ENCODE data around the gene WNT9A. TPM values are rescaled to one million over a fixed set of nuclear protein-coding genes. Genes with fewer than 3 reads are reported as not detected.

Gene WNT9A
- total and polyA plus RNA-seq, 2 experiments from 2014 or later: 1.5 to 2.8 TPM

- TF ChIP-seq EZH2 (IDR thresholded peaks at IDR 0.05; ENCODE audit: borderline replicate concordance) (no peak), CTCF (IDR thresholded peaks at IDR 0.05; ENCODE audit: poor library complexity) (no peak), EZH2phosphoT487 (IDR thresholded peaks at IDR 0.05; ENCODE audit: low read depth, severe bottlenecking, unreplicated experiment) (no peak)
- Histone ChIP-seq H3K9me2 (replicated peaks; ENCODE audit: insufficient read depth) (no peaks in the 10 kb centered on the region), H3K27me3 (no peaks in the 10 kb centered on the region), H3K4me1 (ENCODE audit: insufficient read depth) (peaks cover 11% of the 10 kb centered on the region), H2AFZ (no peak overlapping the region), H3K79me2 (no peaks in the 10 kb centered on the region), H3K36me3 (replicated peaks; ENCODE audit: insufficient read depth, low read depth) (no peaks in the 10 kb centered on the region), H3K4me3 (no peak overlapping the region), H3K9me3 (ENCODE audit: low read depth) (no peaks in the 10 kb centered on the region), H3K27ac (no peak overlapping the region), H4K20me1 (ENCODE audit: insufficient read depth, poor library complexity, severe bottlenecking) (no peaks in the 10 kb centered on the region), H3K4me2 (no peak overlapping the region)
- 72% methylated on average over 13 of the region's 13 CpGs for WGBS (ENCODE audit: low lambda C conversion rate, missing lambda C conversion rate)
- no peak for DNase-seq (ENCODE audit: low spot score)
Observed at GRCh38 chr1:227907439-227908015, 40.2 kb downstream of the WNT9A start.

DNA sequence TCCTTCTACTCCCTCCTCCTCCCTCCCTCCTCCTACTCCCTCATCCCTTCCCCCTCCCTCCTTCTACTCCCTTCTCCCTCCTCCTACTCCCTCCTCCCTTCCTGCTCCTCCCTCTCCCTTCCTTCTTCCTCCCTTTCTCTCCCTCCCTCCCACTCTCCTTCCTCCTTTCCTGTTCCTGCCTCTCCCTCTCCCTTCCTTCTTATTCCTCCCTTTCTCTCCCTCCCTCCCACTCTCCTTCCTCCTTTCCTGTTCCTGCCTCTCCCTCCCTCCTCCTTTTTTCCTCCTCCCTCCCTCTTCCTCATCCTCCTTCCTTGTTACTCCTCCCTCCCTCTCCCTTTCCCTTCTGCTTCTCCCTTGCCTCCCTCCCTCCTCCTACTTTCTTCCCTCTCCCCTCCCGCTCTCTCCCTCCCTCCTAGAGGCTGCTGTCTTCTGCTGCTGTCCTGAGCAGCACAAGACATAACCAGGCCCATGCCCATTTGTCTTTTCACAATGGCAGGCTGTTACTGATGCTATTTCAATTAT is 41.1 kb downstream of the WNT9A start:
- Histone ChIP-seq H3K4me2 (no peak overlapping the region), H4K20me1 (ENCODE audit: insufficient read depth, poor library complexity, severe bottlenecking) (no peaks in the 10 kb centered on the region), H2AFZ (no peak overlapping the region), H3K4me1 (ENCODE audit: insufficient read depth) (peaks cover 9% of the 10 kb centered on the region), H3K9me2 (replicated peaks; ENCODE audit: insufficient read depth) (no peaks in the 10 kb centered on the region), H3K4me3 (no peak overlapping the region), H3K27me3 (no peaks in the 10 kb centered on the region), H3K9me3 (ENCODE audit: low read depth) (no peaks in the 10 kb centered on the region), H3K79me2 (no peaks in the 10 kb centered on the region), H3K36me3 (replicated peaks; ENCODE audit: insufficient read depth, low read depth) (no peaks in the 10 kb centered on the region), H3K27ac (no peak overlapping the region)
- no peak for TF ChIP-seq CTCF (IDR thresholded peaks at IDR 0.05; ENCODE audit: poor library complexity)
- no peak for TF ChIP-seq EZH2 (IDR thresholded peaks at IDR 0.05; ENCODE audit: borderline replicate concordance)
- TF ChIP-seq EZH2phosphoT487 (IDR thresholded peaks at IDR 0.05; ENCODE audit: low read depth, severe bottlenecking, unreplicated experiment): no peak
- 83% methylated on average over 1 of the region's 1 CpG for WGBS (ENCODE audit: low lambda C conversion rate, missing lambda C conversion rate)
- no peak for DNase-seq (ENCODE audit: low spot score)

DNA sequence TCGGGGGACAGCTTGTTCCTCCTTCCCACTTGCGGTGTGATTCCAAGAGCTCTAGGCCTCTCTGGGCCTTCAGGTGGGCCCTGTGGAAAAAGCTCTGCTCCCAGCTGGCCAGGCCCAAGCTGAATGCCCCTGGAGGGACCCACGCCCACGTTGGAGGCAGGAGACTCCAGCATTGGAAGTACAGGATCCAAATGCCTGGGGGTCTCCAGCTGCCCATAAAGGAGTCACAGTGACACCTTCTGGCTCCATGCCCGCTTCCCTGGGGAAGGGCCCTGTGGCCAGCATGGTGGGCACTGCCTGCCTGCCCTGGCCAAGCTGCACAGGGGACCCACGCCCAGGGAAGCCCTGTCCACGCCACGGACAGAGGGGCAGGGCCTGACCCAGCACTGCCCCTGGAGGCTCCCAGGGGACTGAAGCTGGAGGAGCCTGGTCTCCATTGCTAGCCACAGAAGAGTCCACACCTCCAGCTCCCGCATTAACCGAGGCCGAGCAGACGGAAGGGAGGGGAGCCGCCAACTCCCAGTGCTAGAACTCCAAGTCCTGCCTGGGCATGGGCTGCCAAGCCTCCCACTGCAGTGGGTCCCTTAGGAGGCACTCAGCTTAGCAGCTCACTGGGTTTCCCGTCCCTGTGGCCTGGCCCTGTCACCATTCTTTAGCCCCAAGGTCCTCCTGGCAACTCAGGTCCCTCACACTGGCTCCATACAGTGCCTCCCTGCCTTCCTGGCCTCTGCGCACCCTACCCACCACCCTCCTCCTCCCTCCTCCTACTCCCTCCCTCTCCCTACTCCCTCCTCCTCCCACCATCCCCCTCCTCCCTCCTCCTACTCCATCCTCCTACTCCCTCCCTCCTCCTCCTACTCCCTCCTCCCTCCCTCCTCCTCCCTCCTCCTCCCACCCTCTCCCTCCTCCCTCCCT is 41.9 kb downstream of the WNT9A start:
- Histone ChIP-seq H3K4me2 (no peak overlapping the region), H3K4me3 (no peak overlapping the region), H3K36me3 (replicated peaks; ENCODE audit: insufficient read depth, low read depth) (no peaks in the 10 kb centered on the region), H4K20me1 (ENCODE audit: insufficient read depth, poor library complexity, severe bottlenecking) (no peaks in the 10 kb centered on the region), H3K27me3 (no peaks in the 10 kb centered on the region), H3K27ac (no peak overlapping the region), H2AFZ (no peak overlapping the region), H3K4me1 (ENCODE audit: insufficient read depth) (peaks cover 9% of the 10 kb centered on the region), H3K79me2 (no peaks in the 10 kb centered on the region), H3K9me2 (replicated peaks; ENCODE audit: insufficient read depth) (no peaks in the 10 kb centered on the region), H3K9me3 (ENCODE audit: low read depth) (no peaks in the 10 kb centered on the region)
- 87% methylated on average over 14 of the region's 15 CpGs for WGBS (ENCODE audit: low lambda C conversion rate, missing lambda C conversion rate)
- TF ChIP-seq CTCF (IDR thresholded peaks at IDR 0.05; ENCODE audit: poor library complexity) (no peak), EZH2 (IDR thresholded peaks at IDR 0.05; ENCODE audit: borderline replicate concordance) (no peak), EZH2phosphoT487 (IDR thresholded peaks at IDR 0.05; ENCODE audit: low read depth, severe bottlenecking, unreplicated experiment) (no peak)
- no peak for DNase-seq (ENCODE audit: low spot score)
